ENCODE measurements around the gene STIP1.

The STIP1 gene

GRCh38 chr11:64196626-64197025 is 10.7 kb downstream of the STIP1 start:
- Histone ChIP-seq H3K27me3 (no peaks in the 10 kb centered on the region), H3K4me1 (0 out of 2 replicates have a peak, but pooled peaks cover 16% of the 10 kb centered on the region), H3K9me3 (no peaks in the 10 kb centered on the region), H3K36me3 (no peaks in the 10 kb centered on the region; the same call in none of the 2 replicates), H3K27ac (no peak overlapping the region), H3K4me3 (no peak overlapping the region), H3K9ac (peak overlapping the region; percentile 2; the same call in 1 of the 2 replicates), H3K4me2 (no peak overlapping the region), H4K20me1 (peaks cover 20% of the 10 kb centered on the region)
- TF ChIP-seq Cebpa-rat (IDR thresholded peaks at IDR 0.05) = no peak

DNA sequence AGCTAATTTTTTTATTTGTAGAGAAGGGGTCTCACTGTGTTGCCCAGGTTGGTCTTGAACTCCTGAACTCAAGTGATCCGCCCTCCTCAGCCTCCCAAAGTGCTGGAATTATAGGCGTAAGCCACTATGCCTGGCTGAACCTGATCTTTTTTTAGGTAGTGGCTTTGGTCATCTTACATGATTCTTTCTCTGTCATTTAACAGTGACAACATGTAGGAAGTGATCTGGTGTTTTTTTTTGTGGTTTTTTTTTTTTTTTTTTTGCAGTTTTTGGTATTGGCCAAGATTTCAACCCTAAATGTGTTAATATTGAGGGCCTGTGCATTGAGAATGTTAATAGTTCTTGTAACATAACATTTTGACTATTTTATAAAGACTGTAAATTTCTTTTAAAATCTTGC is 12.5 kb downstream of the STIP1 start:
- Histone ChIP-seq H3K27me3 (no peaks in the 10 kb centered on the region), H3K27ac (no peak overlapping the region), H3K4me2 (no peak overlapping the region), H3K36me3 (no peaks in the 10 kb centered on the region; the same call in none of the 2 replicates), H3K9me3 (no peaks in the 10 kb centered on the region), H3K4me3 (no peak overlapping the region), H3K4me1 (peaks cover 6% of the 10 kb centered on the region; the same call in 1 of the 2 replicates), H3K9ac (no peak overlapping the region), H4K20me1 (peaks cover 39% of the 10 kb centered on the region)
- TF ChIP-seq Cebpa-rat (IDR thresholded peaks at IDR 0.05) = no peak

DNA sequence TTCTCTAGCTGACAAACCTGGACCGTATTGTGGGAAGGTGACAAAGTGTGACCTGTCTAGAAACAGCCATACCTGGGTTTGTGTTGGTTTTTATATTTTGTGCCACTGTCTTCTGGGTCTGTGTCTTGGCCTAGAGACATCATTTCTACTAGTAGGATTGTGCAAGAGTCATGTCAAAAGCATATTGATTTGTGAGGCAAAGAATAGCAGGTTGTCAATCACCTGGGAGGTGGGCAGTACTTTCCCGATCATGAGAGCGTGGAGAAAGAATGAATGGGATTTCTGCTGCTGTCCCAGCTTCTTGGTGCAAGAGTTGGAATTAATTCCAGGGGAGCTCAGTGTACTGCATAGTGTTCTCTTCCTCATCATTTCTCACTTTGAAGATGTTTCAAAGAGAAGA is 15.6 kb downstream of the STIP1 start:
- no peak for TF ChIP-seq Cebpa-rat (IDR thresholded peaks at IDR 0.05)
- H3K9me3 ChIP-seq = no peaks in the 10 kb centered on the region
- H3K9ac ChIP-seq = no peak overlapping the region
- H3K27ac ChIP-seq = no peak overlapping the region
- peaks cover 48% of the 10 kb centered on the region for H4K20me1 ChIP-seq
- H3K4me2 ChIP-seq = no peak overlapping the region
- H3K4me3 ChIP-seq = no peak overlapping the region
- H3K36me3 ChIP-seq = peaks cover 5% of the 10 kb centered on the region
- H3K4me1 ChIP-seq = peaks cover 29% of the 10 kb centered on the region
- H3K27me3 ChIP-seq = no peaks in the 10 kb centered on the region

GRCh38 chr11:64202992-64203391 is 17.0 kb downstream of the STIP1 start:
- H3K27me3 ChIP-seq = no peaks in the 10 kb centered on the region
- no peak overlapping the region for H3K4me2 ChIP-seq
- H3K4me1 ChIP-seq = peaks cover 31% of the 10 kb centered on the region
- H3K36me3 ChIP-seq = peaks cover 5% of the 10 kb centered on the region
- peak overlapping the region; percentile 40; the same call in 1 of the 2 replicates for H3K9ac ChIP-seq
- peaks cover 51% of the 10 kb centered on the region for H4K20me1 ChIP-seq
- H3K4me3 ChIP-seq = no peak overlapping the region
- no peak for TF ChIP-seq Cebpa-rat (IDR thresholded peaks at IDR 0.05)
- H3K27ac ChIP-seq = no peak overlapping the region
- H3K9me3 ChIP-seq = no peaks in the 10 kb centered on the region

DNA sequence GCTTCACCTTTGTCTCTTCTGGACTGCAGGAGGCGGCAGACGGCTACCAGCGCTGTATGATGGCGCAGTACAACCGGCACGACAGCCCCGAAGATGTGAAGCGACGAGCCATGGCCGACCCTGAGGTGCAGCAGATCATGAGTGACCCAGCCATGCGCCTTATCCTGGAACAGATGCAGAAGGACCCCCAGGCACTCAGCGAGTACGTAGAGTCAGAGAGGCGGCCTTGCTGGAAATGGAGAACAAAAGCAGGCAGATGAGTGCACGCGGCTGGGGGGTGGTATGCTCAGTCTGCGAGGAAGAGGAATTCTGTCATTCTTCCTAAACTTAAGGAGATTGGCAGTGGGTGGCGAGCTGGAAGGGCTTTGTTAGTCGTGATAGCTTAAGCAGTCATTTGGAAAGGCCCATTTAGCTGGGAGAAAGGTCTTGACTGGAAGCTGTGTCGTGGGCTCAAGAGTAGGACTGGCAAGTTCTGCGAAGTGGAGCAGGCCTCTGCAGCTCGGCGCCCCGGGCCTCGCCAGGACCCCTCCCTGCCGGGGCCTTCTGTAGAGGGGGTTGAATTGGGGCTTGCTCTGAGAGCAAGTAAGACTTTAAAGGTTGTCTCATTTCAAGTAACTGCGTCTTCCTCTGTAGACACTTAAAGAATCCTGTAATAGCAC is 17.6 kb downstream of the STIP1 start:
- Histone ChIP-seq H4K20me1 (peaks cover 56% of the 10 kb centered on the region), H3K9ac (no peak overlapping the region), H3K27me3 (no peaks in the 10 kb centered on the region), H3K27ac (no peak overlapping the region), H3K36me3 (peaks cover 9% of the 10 kb centered on the region), H3K4me2 (no peak overlapping the region), H3K4me1 (peaks cover 36% of the 10 kb centered on the region), H3K9me3 (no peaks in the 10 kb centered on the region), H3K4me3 (no peak overlapping the region)
- no peak for TF ChIP-seq Cebpa-rat (IDR thresholded peaks at IDR 0.05)

GRCh38 chr11:64204080-64204440 is 18.1 kb downstream of the STIP1 start:
- no peak for TF ChIP-seq Cebpa-rat (IDR thresholded peaks at IDR 0.05)
- no peak overlapping the region for H3K27ac ChIP-seq
- peak overlapping the region; percentile 97 for H3K4me2 ChIP-seq
- H3K36me3 ChIP-seq = peaks cover 14% of the 10 kb centered on the region
- no peaks in the 10 kb centered on the region for H3K9me3 ChIP-seq
- H3K4me1 ChIP-seq = peaks cover 41% of the 10 kb centered on the region
- no peak overlapping the region for H3K4me3 ChIP-seq
- H4K20me1 ChIP-seq = peaks cover 61% of the 10 kb centered on the region
- no peak overlapping the region for H3K9ac ChIP-seq
- no peaks in the 10 kb centered on the region for H3K27me3 ChIP-seq

- Histone ChIP-seq H3K4me3 (peak overlapping the region; percentile 94), H3K4me2 (peak overlapping the region; percentile 97), H3K27me3 (no peaks in the 10 kb centered on the region), H3K4me1 (peaks cover 46% of the 10 kb centered on the region), H3K36me3 (peaks cover 19% of the 10 kb centered on the region), H4K20me1 (peaks cover 66% of the 10 kb centered on the region), H3K9me3 (no peaks in the 10 kb centered on the region), H3K9ac (peak overlapping the region; percentile 98), H3K27ac (peak overlapping the region; percentile 99)
- TF ChIP-seq Cebpa-rat (IDR thresholded peaks at IDR 0.05) = no peak
Measured at GRCh38 chr11:64204464-64204989, 18.6 kb downstream of the STIP1 start.

DNA sequence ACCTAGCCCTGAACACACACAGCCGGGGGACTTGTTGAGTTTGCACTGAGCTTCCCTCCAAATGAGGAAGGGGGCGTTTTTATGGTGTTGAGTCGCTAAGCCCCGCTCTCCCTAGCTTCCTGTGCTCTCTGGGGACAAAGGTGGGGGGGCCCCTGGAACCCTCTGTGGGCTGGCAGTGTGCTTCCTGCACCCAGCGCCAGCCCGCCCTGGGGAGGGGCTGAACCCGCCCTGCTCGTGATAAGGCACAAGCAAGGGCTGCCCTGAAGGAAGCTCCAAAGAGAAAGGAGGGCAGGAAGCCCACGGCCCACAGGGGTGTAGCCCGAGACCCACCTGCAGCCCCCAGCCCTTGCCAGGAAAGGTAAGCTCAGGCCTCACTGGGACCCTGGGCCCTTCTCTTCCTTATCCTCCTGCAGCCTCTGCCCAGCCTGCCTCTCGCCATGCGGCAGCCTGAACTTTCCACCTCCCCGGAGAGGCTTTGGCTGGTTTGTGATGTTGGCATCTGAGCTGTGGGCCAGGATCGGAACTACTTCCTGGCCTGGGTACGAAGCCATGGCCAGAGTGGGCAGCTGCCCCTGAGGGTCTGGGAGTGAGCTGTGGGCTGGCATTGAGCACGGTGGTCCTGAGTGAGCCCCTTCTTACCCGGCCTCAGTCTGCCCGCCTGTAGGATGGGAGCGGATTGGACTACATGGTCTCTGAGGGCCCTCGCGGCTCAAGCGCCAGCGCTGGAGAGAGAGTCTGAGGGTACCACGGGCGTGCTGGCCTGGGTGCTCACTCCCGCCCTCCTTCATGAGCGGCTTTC is 20.7 kb downstream of the STIP1 start, which contains the start of gene FERMT3:
TSS of gene FERMT3 (plus strand) at position 265 of the 799 bp plus-strand sequence. CDS start 644 bp downstream, outside the sequence.
- TF ChIP-seq Cebpa-rat (IDR thresholded peaks at IDR 0.05) = no peak

GRCh38 chr11:64207256-64208085 is 21.5 kb downstream of the STIP1 start:
- Histone ChIP-seq H3K27ac (peak overlapping the region; percentile 99), H3K36me3 (peaks cover 47% of the 10 kb centered on the region), H3K9me3 (no peaks in the 10 kb centered on the region), H3K27me3 (no peaks in the 10 kb centered on the region), H3K9ac (peak overlapping the region; percentile 98), H3K4me3 (peak overlapping the region; percentile 94), H3K4me2 (peak overlapping the region; percentile 97), H3K4me1 (peaks cover 69% of the 10 kb centered on the region), H4K20me1 (peaks cover 62% of the 10 kb centered on the region)
- TF ChIP-seq Cebpa-rat (IDR thresholded peaks at IDR 0.05) = no peak

More for the DNA sequence above, 20.7 kb downstream of the STIP1 start, which contains the start of gene FERMT3:
- Histone ChIP-seq H3K36me3 (peaks cover 39% of the 10 kb centered on the region), H3K4me1 (peaks cover 61% of the 10 kb centered on the region), H3K9me3 (no peaks in the 10 kb centered on the region), H3K9ac (peak within 1 kb of the TSS; percentile 98), H3K27ac (peak within 1 kb of the TSS; percentile 99), H3K27me3 (no peaks in the 10 kb centered on the region), H4K20me1 (peaks cover 62% of the 10 kb centered on the region), H3K4me3 (peak within 1 kb of the TSS; percentile 94), H3K4me2 (peak within 1 kb of the TSS; percentile 97)
